ENCODE results near the gene RETREG3.
A peak's percentile ranks its signal among the peaks of the same experiment; 100 is the strongest.

Gene RETREG3

DNA sequence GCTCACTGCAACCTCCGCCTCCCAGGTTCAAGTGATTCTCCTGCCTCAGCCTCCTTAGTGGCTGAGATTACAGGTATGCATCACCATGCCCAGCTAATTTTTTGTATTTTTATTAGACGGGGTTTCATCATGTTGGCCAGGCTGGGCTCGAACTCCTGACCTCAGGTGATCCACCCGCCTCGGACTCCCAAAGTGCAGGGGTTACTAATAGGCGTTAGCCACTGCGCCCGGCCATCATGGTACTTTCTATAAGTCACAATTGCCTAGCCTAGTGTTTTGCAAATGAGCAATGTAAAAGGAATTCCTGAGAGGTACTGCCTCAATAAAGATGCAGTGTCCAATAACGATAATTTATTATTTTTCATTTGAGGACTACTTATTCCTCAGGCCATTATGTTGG lies 17.8 kb downstream of the RETREG3 start:
- peaks cover 23% of the 10 kb centered on the region for H3F3A ChIP-seq (ENCODE audit: insufficient read depth, low read length)
- no peaks in the 10 kb centered on the region for H3K27me3 ChIP-seq (replicated peaks; ENCODE audit: insufficient read depth, low read length)
- H3K4me2 ChIP-seq (ENCODE audit: low read depth, low read length), result no peak overlapping the region
- no peaks in the 10 kb centered on the region for H4K20me1 ChIP-seq (ENCODE audit: insufficient read depth, low read length)
- H3K27ac ChIP-seq (ENCODE audit: low read length), result no peak overlapping the region
- H3K9me3 ChIP-seq (replicated peaks; ENCODE audit: insufficient read depth, low read length), result no peaks in the 10 kb centered on the region
- peaks cover 28% of the 10 kb centered on the region for H3K4me1 ChIP-seq (ENCODE audit: low read length)
- peaks cover 66% of the 10 kb centered on the region for H3K79me2 ChIP-seq (ENCODE audit: low read length)
- H2AFZ ChIP-seq (ENCODE audit: low read length), result no peak overlapping the region
- peaks cover 6% of the 10 kb centered on the region for H3K36me3 ChIP-seq (replicated peaks; ENCODE audit: insufficient read depth, low read length)
- no peak for TF ChIP-seq EZH2phosphoT487 (IDR thresholded peaks at IDR 0.05; ENCODE audit: low read length)
- TF ChIP-seq EZH2 (optimal IDR thresholded peaks at IDR 0.05; ENCODE audit: low read depth, low read length), result no peak
- TF ChIP-seq, protein P1, sequence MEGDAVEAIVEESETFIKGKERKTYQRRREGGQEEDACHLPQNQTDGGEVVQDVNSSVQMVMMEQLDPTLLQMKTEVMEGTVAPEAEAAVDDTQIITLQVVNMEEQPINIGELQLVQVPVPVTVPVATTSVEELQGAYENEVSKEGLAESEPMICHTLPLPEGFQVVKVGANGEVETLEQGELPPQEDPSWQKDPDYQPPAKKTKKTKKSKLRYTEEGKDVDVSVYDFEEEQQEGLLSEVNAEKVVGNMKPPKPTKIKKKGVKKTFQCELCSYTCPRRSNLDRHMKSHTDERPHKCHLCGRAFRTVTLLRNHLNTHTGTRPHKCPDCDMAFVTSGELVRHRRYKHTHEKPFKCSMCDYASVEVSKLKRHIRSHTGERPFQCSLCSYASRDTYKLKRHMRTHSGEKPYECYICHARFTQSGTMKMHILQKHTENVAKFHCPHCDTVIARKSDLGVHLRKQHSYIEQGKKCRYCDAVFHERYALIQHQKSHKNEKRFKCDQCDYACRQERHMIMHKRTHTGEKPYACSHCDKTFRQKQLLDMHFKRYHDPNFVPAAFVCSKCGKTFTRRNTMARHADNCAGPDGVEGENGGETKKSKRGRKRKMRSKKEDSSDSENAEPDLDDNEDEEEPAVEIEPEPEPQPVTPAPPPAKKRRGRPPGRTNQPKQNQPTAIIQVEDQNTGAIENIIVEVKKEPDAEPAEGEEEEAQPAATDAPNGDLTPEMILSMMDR (IDR thresholded peaks at IDR 0.05; ENCODE audit: low read length), result no peak
- no peaks in the 10 kb centered on the region for H3K9me2 ChIP-seq (replicated peaks; ENCODE audit: insufficient read depth, low read length)
- no peak overlapping the region for H3K9ac ChIP-seq (ENCODE audit: low read length)
- no peak for DNase-seq
- no peak overlapping the region for H3K4me3 ChIP-seq (ENCODE audit: low read length)

DNA sequence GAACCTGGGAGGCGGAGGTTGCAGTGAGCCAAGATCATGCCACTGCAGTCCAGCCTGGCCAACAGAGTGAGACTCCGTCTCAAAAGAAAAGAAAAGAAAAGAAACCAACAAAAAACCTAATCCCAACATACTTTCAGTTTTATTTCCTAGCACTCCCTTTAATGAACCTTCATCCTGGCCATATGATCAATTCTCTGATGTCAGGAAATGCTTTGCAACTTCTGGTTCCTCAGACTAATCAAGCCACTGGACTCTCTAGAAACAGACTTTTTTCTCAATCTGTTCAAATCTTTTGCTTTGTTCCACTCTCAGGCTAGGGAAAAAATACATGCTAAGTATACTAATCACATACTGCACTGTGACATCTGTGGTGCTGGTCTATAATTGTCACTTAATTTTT lies 18.3 kb downstream of the RETREG3 start:
- Histone ChIP-seq H3K36me3 (replicated peaks; ENCODE audit: insufficient read depth, low read length) (peaks cover 6% of the 10 kb centered on the region), H3K9me2 (replicated peaks; ENCODE audit: insufficient read depth, low read length) (no peaks in the 10 kb centered on the region), H3F3A (ENCODE audit: insufficient read depth, low read length) (peaks cover 28% of the 10 kb centered on the region), H4K20me1 (ENCODE audit: insufficient read depth, low read length) (no peaks in the 10 kb centered on the region), H3K9me3 (replicated peaks; ENCODE audit: insufficient read depth, low read length) (no peaks in the 10 kb centered on the region), H3K4me3 (ENCODE audit: low read length) (no peak overlapping the region), H3K79me2 (ENCODE audit: low read length) (peaks cover 65% of the 10 kb centered on the region), H3K4me2 (ENCODE audit: low read depth, low read length) (no peak overlapping the region), H2AFZ (ENCODE audit: low read length) (no peak overlapping the region), H3K27me3 (replicated peaks; ENCODE audit: insufficient read depth, low read length) (no peaks in the 10 kb centered on the region), H3K27ac (ENCODE audit: low read length) (no peak overlapping the region), H3K9ac (ENCODE audit: low read length) (no peak overlapping the region), H3K4me1 (ENCODE audit: low read length) (peaks cover 34% of the 10 kb centered on the region)
- TF ChIP-seq, protein P1 (IDR thresholded peaks at IDR 0.05; ENCODE audit: low read length), result no peak
- TF ChIP-seq EZH2 (optimal IDR thresholded peaks at IDR 0.05; ENCODE audit: low read depth, low read length) (no peak), EZH2phosphoT487 (IDR thresholded peaks at IDR 0.05; ENCODE audit: low read length) (no peak)
- no peak for DNase-seq

DNA sequence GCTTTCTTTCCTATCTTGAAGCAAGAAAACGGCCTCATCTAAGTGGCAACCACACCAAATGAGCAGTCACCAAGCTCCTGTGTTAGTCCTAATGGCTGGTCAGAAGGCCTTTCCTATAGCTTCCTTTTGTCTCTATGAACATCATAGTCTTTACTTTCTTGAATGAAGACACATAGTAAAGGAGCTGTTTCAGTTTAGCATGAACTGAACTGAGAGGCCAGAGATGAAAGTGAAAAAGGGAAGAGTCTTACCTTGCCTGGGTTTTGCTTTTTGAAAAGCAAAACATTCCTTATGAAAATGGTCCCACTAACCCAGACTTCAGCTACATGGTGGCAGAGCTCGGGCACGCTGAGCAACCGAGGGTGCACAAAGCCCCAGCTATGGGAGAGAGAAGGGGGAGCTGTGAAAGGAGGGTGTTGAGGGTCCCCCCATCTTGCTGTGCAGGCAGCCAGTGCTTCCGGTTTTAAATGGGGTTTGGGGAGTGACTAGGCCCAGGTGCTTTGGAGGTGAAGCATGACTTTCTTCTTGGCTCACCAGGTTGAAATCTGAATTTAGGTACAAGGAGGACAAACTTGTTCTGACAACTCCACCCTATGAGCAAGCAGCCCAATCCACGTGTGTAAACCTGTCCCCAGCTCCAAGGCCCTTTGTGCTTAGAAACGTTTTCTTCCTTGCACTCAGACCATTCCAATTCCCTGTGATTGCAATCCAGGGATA lies 22.5 kb downstream of the RETREG3 start:
- H4K20me1 ChIP-seq (ENCODE audit: insufficient read depth, low read length), result no peaks in the 10 kb centered on the region
- peak; percentile 71 for DNase-seq
- H3K4me2 ChIP-seq (ENCODE audit: low read depth, low read length), result peak overlapping the region; percentile 60
- H3K36me3 ChIP-seq (replicated peaks; ENCODE audit: insufficient read depth, low read length), result peaks cover 15% of the 10 kb centered on the region
- H3K9ac ChIP-seq (ENCODE audit: low read length), result peak overlapping the region; percentile 21; the same call in 1 of the 2 replicates
- no peak overlapping the region for H2AFZ ChIP-seq (ENCODE audit: low read length)
- H3K27ac ChIP-seq (ENCODE audit: low read length), result peak overlapping the region; percentile 72
- peaks cover 68% of the 10 kb centered on the region for H3K79me2 ChIP-seq (ENCODE audit: low read length)
- no peaks in the 10 kb centered on the region for H3K27me3 ChIP-seq (replicated peaks; ENCODE audit: insufficient read depth, low read length)
- no peaks in the 10 kb centered on the region for H3K9me3 ChIP-seq (replicated peaks; ENCODE audit: insufficient read depth, low read length)
- peaks cover 32% of the 10 kb centered on the region for H3F3A ChIP-seq (ENCODE audit: insufficient read depth, low read length)
- TF ChIP-seq, protein P1 (IDR thresholded peaks at IDR 0.05; ENCODE audit: low read length), result no peak
- TF ChIP-seq EZH2phosphoT487 (IDR thresholded peaks at IDR 0.05; ENCODE audit: low read length), result no peak
- TF ChIP-seq EZH2 (optimal IDR thresholded peaks at IDR 0.05; ENCODE audit: low read depth, low read length), result no peak
- peaks cover 44% of the 10 kb centered on the region for H3K4me1 ChIP-seq (ENCODE audit: low read length)
- H3K4me3 ChIP-seq (ENCODE audit: low read length), result peak overlapping the region; percentile 21
- no peaks in the 10 kb centered on the region for H3K9me2 ChIP-seq (replicated peaks; ENCODE audit: insufficient read depth, low read length)

All from MM.1S (cell line).